Measurements from ENCODE around the gene ADAMTS5.

ADAMTS5 gene

DNA sequence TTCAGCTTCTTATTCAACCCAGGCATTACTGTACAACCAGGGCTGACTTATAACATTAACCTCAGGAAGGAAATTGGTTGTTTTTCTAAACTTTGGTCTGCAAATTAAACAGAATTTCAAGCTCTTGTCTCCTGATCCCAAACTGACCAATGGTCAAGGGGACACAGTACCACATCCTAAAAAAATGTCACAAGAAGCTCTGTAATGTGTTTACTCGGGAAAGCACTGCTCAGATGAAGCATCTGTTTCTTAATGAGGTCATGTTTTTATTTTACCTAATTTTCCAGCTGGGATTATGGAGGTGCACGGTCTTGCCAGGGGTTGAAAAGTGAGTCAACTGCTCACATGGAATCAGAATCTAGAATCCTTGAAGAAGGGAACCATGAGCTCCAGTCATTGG, 18.7 kb downstream of the ADAMTS5 start:
- no peak for DNase-seq (ENCODE audit: low read depth)

DNA sequence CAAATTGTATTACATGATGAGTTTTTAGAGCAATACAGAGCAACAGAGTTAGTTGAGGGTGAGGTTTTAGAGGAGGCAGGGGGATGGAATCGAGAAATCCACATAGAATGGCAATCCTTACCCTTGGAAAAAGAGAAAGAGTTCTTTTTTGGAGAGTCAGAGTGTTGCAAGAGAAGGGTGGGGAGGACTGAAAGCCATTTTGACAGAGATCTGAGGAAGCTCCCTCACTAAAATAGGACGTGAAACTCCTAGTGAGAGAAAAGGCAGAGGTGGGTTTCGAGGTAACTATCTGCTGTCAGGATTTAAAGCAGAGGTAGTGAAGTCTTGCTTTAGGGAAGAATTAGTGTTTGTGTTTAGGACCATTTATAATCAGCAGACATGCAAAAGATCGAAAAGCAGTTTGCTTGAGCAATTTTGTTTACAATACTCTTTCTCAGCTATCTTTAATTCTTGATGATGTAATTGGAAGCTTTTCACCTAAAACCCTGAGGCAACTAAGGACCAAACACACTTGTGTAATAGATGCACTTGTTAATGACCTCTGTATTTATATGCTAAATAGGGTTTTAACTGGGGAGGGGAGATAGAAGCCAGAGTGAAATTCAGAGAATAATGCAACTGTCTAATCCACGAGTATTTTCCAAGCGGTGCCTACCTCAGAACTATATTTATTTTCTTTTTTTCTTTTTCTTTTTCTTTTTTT, 20.0 kb downstream of the ADAMTS5 start:
- no peak for DNase-seq (ENCODE audit: low read depth)

DNA sequence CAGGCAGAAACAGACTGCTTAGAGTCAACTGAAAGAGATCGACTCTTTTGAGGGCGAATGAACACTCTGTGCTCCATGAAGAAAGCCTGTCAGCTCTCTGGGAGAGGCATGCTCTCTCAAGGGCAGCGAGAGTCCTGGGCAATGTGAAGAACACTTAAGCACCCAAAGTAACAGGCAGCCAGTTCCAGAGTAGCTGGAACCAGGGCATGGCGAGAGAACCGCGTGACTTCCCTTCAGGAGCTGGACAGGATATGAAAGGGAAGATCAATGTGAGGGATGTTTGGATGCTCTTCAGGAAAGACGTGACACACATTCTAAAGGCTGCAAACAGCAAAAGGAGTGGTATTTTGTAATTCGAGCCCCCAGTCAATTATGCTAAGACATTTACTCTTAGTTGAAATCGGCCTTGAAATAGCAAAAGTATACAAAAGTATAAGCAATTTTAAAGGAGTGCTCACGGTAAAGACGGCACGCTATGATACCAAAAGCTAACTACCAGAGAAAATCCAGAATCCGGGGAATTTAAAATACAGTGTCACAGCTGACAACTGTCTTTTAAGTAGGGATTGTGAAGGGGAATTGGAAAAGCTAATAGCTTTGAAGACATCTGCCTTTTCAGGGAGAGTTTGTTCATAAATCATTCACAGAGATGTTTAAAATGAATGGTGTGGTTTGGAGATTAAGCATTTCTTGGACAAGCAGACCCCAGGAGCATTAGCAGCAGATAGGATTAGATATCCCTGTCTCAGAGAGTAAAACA, 20.8 kb downstream of the ADAMTS5 start:
- no peak for DNase-seq (ENCODE audit: low read depth)

DNA sequence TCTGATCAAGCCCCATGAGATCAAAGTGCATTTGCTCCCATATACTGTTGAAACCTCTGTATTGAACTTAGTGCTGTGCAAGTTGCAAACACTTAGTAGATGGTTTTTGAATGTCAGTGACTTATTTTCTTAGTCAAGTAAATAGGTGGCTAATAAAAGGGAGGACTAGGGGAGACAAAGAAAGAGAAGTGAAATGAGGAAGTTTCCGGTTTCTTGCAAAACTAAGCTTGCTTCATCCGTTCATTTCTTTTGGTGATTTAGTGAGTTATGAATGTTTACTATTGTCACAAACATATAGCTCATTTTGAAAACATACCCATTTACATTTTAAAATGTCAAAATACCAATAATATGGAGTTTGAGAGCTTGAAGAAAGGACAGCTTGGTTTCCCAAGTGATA, 23.0 kb downstream of the ADAMTS5 start:
- no peak for DNase-seq (ENCODE audit: low read depth)

DNA sequence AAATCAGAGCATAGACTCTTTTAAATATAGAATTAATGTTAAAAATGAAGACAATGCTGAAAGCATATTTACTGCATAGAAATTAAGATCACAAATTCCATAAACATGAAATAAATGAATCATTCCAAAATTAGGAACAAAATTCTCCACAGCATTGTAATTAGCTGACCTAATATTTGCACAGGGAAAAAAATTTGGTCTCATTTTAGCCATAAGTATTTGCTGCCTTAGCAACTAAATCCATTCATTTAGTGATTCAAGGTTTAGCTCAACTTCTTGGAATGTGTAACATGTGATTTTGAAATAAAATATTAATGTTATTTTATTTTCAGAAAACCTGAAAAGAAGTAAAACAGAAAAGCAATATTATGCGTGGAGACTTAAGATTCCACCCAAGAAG, 25.5 kb downstream of the ADAMTS5 start:
- DNase-seq (ENCODE audit: low read depth) = no peak

DNA sequence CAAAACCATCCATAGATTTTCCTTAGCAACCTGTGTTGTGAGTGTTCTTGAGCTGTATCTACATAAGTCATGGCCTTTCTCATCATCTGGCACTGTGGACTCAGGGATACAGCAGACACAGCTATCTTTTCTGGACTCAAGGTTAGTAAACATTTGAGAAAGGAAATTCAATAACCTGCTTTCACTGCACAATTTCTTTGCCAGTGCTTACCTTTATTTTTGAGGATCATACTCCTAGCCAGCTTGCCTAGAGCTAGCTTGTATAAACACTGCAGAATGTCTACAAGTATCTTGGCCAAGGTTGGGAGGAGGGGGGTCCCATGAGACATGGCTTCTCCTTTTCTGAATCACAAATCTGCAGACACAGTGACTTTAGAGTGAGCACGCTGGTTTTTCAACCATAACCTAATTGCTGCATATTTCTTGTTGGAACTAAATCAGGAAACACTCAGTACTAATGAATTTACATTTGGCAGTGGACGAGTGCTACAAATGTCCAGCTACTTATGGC, 27.2 kb downstream of the ADAMTS5 start:
- DNase-seq (ENCODE audit: low read depth) = no peak

DNA sequence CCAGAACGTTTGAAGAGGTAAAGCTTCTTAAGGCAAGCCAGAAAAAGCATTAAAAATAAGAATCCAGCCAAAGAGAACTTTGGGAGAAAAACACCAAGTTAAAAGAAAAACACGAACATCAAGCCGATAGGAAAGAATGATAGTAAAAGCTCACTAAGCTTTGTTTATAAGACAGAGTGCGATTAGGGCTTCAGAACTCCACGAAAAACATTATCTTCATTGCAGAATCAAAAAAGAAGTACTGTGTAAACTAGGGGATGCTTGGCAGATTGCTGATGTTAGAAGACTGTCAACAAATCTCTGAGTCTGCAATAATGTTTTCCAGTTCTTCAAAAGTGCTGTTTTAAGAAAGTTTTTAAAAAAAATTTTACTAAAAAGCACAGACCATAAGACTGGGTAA, 30.2 kb downstream of the ADAMTS5 start:
- no peak for DNase-seq (ENCODE audit: low read depth)

DNA sequence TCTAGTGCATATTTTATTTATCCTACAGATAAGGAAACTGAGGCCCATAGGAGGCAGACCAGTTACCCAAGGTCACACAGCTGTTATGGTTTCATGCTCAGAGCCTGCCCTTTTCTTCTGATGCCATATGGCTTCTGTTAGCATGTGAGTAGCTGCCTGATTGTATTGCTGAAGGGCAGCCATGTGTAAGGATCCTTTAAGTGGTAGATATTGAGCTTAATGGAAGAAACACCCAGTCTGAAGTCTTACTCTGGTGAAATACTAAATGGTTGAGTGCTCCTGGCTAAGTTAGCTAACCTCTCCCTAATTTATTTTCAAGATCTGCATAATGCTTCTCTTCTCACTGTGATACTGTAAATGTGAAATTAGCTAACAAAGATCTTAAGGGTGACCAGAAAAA, 30.9 kb downstream of the ADAMTS5 start:
- DNase-seq (ENCODE audit: low read depth) = no peak

DNA sequence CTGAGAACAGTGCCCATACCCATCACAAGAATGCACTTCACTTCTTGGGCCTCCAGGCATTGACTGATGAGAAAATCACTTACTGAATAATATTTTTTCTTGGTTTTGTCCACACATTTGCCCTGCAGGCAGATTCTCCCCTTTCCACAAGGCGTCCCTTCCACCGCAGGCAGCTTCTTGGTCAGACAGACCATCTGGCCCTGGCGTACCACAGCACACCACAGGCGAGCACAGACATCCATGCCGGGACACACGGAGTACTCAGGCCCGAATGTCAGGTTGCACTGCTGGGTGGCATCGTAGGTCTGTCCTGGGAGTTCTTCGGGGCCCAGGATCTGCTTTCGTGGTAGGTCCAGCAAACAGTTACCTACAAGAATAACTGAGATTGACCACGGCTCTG, 32.5 kb downstream of the ADAMTS5 start:
- DNase-seq (ENCODE audit: low read depth) = no peak

DNA sequence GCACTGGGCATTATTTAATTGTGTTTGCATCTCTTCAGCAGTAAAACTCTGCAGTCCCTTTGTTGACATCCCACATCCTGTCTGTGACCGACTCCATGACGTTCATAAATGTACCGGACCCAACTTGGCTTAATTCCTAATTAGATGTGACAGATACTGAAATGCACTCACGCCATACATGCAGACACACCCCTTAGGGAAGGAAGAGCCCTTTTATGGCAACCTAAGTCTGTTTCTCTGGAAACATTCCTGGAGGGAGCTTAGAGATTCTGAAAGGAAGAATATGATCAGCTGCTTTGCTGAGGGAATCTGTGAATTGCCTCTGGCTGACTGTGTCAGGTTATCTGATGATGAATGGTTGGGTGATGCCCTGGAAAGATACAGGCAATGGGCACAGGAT, 33.4 kb downstream of the ADAMTS5 start:
- DNase-seq (ENCODE audit: low read depth) = no peak

DNA sequence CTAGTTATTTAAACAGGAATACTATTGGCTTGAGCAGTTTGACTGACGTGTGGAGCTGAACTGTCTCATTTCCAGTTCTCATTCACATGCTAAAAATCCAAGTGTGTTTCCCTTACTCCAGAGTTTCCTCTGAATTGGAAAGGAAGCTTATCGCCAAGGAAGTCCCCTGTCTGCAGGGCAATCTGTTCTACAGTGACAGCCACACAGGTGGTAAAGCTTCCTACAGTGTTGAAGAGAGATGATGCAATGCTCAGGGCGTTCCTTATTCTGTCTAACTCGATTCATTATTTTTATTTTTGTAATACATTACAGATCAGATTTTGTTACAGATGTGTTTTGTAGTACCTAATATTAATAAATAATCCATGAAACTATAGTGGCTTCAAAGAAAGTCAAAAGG, 41.3 kb downstream of the ADAMTS5 start:
- no peak for DNase-seq (ENCODE audit: low read depth)

DNA sequence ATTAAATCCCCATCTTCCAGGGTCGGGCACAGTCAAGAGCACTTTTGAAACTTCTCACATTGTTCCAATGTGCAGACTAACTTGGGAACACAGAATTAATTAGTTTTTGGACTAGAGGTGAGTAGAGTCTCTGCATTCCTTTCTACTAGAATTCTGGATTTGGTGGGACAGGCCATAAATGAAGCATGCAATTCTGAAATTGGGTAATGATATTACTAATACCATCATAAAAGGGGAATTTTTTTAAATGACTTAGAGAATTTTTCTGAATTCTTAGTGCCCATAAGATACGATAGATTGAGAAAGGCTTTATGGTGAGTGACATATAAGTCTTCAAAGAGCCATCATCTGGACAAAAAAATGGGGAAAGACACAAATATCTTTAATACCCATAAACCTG, 41.8 kb downstream of the ADAMTS5 start:
- no peak for DNase-seq (ENCODE audit: low read depth)

DNA sequence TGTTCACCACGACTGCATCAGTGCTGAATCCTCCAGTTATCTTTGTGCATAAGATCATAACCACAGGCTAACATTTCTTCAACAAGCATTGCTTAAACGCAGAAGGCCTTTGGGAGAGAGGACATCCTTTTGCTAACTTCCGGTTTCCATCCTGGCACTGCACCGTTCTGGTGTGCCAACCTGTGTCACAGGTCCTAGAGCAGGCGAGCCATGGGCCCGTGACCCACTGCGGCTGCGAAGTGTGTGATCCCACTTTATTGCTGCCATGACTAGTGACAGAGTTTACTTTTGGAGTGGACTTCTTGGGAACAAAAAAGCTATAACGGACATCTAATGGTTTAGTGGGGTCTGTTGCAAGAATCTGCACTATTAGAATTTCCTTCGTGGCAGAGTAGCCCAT, 42.9 kb downstream of the ADAMTS5 start:
- no peak for DNase-seq (ENCODE audit: low read depth)

DNA sequence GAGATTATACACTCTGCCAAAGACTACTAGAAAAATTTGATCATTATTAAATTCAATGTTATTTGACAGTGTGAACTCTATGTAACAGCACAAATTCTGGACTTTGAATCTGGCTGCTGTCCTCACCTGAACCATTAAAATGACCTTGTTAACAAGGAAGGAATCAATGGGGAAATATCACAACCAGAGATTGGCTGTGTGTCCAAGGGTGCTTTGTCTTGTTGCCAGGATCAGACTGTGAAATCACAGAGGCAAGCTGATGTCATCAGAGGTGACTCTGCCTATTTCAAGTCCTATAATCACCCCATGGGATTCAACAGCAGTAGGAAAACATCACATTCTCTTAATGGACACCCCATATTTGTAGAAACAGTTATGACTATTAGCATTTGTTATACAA, 46.8 kb downstream of the ADAMTS5 start:
- no peak for DNase-seq (ENCODE audit: low read depth)

DNA sequence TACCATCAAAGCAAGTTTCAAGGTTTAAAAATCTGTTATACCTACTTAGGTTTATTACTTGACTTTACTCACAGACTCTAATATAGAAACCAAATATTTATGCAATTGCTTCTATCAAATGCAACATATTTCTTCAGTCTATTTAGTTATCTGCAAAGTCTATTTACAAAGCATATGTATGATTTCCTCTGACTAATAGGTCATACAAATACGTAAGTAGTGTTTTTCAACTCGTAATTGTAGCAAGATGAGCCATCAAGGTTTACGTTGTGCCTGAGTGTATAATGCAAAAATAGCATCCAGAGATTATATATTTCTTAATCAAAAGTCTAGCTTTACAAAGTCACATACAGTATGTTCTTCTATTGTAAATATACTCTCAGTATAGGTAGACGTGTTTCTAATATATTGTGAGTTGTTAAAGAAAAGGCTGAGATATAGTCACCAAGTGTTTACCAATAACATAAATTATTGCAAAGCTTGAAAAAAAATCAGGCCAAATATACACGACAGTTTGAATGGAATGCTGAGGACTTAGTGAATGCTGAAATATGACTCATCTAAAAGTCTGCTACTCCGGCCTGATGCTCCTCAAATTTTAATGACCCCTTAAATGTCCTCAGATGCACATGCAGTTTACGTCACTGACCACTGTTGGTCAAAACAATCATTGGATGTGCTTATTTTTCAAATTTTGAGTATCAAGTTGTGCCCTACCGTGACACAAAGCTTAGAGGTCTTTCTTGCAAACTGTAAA, 48.4 kb downstream of the ADAMTS5 start:
- no peak for DNase-seq (ENCODE audit: low read depth)

DNA sequence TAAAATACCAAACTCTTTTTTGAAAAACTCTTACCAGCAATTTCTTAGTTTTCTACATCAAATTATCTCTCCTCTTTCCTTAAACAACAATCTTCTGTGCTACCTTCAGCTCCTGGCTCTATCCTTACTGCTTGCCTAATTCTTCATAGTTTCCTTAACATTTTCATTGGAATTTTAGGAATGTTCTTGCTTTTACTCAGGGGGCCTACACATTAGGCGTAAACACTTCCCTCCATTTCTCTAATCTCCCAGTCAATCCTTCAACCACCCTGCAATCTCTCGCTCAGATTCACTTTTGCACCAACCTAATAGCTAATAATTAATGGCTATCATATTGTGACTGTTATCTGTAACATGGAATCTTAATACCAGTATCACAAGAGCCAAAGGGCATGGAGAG, 50.1 kb downstream of the ADAMTS5 start:
- DNase-seq (ENCODE audit: low read depth) = no peak

DNA sequence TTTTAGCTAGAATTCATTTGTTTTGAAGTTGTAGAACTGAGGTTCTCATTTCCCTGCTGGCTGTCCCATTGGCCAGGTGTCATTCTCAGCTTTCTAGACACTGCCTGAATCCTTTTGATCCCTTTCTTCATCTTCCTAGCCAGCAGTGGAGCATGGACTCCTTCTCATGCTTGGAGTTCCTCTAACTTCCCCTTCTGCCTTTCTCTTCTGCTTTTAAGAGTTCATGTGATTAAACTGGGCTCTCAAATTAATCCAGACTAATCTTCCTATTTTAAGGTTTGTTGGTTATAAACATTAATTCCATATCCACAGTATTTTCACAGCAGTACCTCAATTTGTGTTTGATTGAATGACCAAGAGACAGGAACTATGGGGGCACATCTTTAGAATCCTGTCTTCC, 52.3 kb downstream of the ADAMTS5 start:
- no peak for DNase-seq (ENCODE audit: low read depth)

DNA sequence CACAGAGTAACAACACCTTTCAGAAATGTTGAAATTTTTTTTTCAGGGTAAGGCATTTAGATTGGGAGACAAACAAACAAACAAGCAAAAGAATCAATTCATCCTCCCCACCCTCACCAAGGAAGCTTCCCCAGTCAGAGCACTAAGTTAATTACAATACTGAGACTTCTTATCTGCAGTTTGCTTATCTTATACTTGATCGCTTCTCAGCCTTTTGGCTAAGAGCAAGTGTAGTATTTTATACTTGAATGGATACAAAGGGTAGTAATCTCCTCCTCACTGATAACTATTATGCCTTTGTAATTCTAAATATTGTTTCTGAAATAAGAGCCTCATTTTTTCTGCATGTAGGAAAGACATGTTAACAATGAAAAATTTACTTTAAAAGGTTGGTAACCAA, 54.4 kb downstream of the ADAMTS5 start:
- DNase-seq (ENCODE audit: low read depth) = no peak

DNA sequence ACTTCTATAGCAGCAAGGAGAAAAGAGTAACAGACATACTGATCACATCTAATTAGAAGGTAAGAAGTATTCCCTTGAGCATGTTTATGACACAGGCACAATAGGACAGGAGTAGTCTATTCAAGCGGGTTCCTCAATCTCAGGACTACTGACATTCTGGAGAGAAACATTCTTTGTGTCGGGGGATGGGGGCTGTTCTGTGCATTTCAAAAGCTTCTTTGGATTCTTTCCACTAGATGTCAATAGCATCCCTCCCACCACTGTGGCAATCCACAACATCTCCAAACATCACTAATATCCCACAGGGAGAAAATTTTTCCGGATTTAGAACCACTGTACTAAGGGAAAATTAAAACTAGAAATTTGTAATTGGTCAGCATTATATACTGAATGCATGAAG, 56.9 kb downstream of the ADAMTS5 start:
- DNase-seq (ENCODE audit: low read depth) = no peak

DNA sequence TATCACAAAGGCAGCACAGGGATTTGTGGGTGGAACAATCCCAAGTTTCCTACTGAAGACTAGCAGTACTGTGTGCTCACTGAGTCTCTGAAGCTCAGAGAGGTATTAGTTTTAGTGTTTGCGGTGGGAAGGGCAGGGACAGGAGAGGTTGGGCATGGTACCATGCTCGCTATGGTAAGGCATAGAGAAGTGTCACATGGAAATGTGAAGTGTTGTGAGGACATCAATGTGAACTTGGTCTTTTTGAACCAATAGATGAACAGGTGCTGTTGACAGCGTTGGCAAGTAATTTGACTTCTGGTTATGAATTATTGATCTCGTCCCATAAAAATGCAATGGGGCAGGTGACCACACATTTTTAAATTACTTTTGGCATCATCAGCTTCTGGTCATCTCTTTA, 65.9 kb downstream of the ADAMTS5 start:
- no peak for DNase-seq (ENCODE audit: low read depth)

DNA sequence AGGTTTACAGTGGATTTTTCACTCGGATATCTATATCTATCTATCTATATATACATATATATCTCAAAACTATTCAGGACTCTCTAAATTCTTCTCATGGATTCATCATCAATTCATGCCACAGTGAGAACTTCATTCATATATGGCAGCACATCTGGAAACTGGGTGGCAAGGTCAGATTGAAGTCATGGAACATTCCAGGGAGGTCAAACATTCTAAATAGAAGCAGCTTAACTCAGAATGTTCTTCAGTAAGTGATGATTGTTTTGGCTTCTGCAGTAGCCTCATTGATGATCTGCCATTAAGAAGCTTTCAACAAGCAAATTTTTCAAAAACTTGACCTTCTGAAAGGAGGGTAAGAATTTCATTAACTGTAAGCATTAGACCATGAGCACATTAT, 74.7 kb downstream of the ADAMTS5 start:
- DNase-seq (ENCODE audit: low read depth) = no peak

DNA sequence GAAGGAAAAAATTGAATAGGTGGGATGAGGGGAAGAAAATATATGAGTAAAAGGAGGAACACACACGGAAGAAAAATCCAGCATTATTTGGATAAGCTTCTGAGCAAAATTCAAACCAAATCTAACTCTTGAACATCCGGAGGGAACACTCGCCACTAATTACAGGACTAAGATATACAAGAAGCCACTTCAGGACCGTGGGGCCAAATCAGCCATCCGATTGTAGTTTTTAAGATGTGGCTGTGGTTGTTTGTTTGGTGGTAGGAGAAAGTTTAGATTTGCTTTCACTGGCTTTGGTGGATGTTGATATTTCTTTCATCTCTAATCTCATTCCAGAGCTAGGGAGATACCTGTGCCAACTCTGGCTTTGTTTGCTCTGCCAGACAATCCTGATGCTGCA, 78.0 kb downstream of the ADAMTS5 start:
- DNase-seq (ENCODE audit: low read depth) = no peak

DNA sequence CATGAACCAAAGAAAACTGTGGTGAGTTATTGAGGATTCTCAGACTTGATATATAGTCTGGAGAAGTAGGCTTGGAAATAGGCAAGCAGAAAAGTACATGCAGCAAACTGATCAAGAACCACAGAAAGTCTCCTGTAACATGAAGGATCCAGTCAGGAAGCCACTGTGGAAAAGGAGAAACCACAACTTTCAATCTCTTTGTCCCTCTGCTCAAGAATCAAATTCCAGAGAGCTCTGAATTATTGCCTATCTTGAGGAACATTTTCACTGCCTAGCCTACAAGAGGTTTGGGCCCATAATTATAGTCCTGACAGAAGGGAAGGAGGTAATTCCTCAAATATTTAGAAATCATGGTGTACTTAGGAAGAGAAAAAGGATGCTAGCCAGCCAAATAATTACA, 78.6 kb downstream of the ADAMTS5 start:
- no peak for DNase-seq (ENCODE audit: low read depth)
